ENCODE data around the gene HES7. TPM values are rescaled to one million over a fixed set of nuclear protein-coding genes. Genes with fewer than 3 reads are reported as not detected.
"Not testable (repeated sequence)": the region's sequence is repeated elsewhere in the genome, so short reads cannot be mapped to it uniquely, and the experiment has no call there.

Gene HES7
- total RNA-seq, 1 donor from 2014 or later = 0.13 TPM

- no peak for ATAC-seq (ENCODE audit: poor library complexity)
- intact Hi-C loops (cut with DNase I) = no loop called here
- DNase-seq = no peak
Observed at GRCh38 chr17:8087075-8087951, 36.6 kb downstream of the HES7 start, which contains the start of gene ALOX12B. Gene ALOX12B, minus strand, starts transcription at chr17:8087716. Its CDS starts 274 bp downstream, at chr17:8087442.

- intact Hi-C loops (cut with DNase I) = no loop called here
Observed at GRCh38 chr17:8084250-8084649, 39.7 kb downstream of the HES7 start.

GRCh38 chr17:8082292-8082691 is 41.6 kb downstream of the HES7 start:
- ATAC-seq (ENCODE audit: poor library complexity) (no peak), DNase-seq (peak; percentile 4)
- intact Hi-C loops (cut with DNase I) = no loop called here

More at GRCh38 chr17:8084250-8084649, 39.7 kb downstream of the HES7 start:
- ATAC-seq (ENCODE audit: poor library complexity) (no peak), DNase-seq (peak; percentile 14)

- ATAC-seq (ENCODE audit: poor library complexity) (no peak), DNase-seq (no peak)
- intact Hi-C loops (cut with DNase I) = no loop called here
Observed at GRCh38 chr17:8081876-8082275, 42.0 kb downstream of the HES7 start.

- no peak for ATAC-seq (ENCODE audit: poor library complexity)
- DNase-seq = peak; percentile 37
- intact Hi-C loops (cut with DNase I) = no loop called here
Observed at GRCh38 chr17:8080799-8081219, 43.1 kb downstream of the HES7 start.

- DNase-seq (no peak), ATAC-seq (ENCODE audit: poor library complexity) (peak; percentile 28)
- intact Hi-C loops (cut with DNase I) = no loop called here
Observed at GRCh38 chr17:8080208-8080798, 43.6 kb downstream of the HES7 start.

- peak; percentile 84 for DNase-seq
- intact Hi-C loops (cut with DNase I) = loop anchor here (10.0 kb wide), 1 partner anchor 215 kb away; the partner anchor contains the start of gene SLC25A35
- ATAC-seq (ENCODE audit: poor library complexity) = peak; percentile 96
Observed at GRCh38 chr17:8079291-8080207, 44.4 kb downstream of the HES7 start.

GRCh38 chr17:8077939-8078338 is 46.0 kb downstream of the HES7 start:
- not testable (repeated sequence) for DNase-seq; ATAC-seq (ENCODE audit: poor library complexity)
- intact Hi-C loops (cut with DNase I) = loop anchor here (10.0 kb wide), 1 partner anchor 217 kb away; the partner anchor contains the start of gene SLC25A35

- no peak for ATAC-seq (ENCODE audit: poor library complexity)
- intact Hi-C loops (cut with DNase I) = loop anchor here (10.0 kb wide), 1 partner anchor 218 kb away; the partner anchor contains the start of gene SLC25A35
Observed at GRCh38 chr17:8076502-8077266, 47.2 kb downstream of the HES7 start.

GRCh38 chr17:8075574-8076342 is 48.1 kb downstream of the HES7 start:
- intact Hi-C loops (cut with DNase I) = loop anchor here (10.0 kb wide), 1 partner anchor 219 kb away; the partner anchor contains the start of gene SLC25A35
- no peak for ATAC-seq (ENCODE audit: poor library complexity)
- DNase-seq = peak; percentile 24

More at GRCh38 chr17:8076502-8077266, 47.2 kb downstream of the HES7 start:
- peak; percentile 26 for DNase-seq

GRCh38 chr17:8075081-8075480 is 48.8 kb downstream of the HES7 start:
- DNase-seq (peak; percentile 13), ATAC-seq (ENCODE audit: poor library complexity) (no peak)
- intact Hi-C loops (cut with DNase I) = loop anchor here (10.0 kb wide), 1 partner anchor 220 kb away; the partner anchor contains the start of gene SLC25A35

GRCh38 chr17:8074554-8074953 is 49.4 kb downstream of the HES7 start:
- DNase-seq (peak; percentile 4), ATAC-seq (ENCODE audit: poor library complexity) (no peak)
- intact Hi-C loops (cut with DNase I) = loop anchor here (10.0 kb wide), 1 partner anchor 220 kb away; the partner anchor contains the start of gene SLC25A35

- ATAC-seq (ENCODE audit: poor library complexity) = peak; percentile 71
- intact Hi-C loops (cut with DNase I) = loop anchor here (10.0 kb wide), 1 partner anchor 221 kb away; the partner anchor contains the start of gene SLC25A35
- peak; percentile 80 for DNase-seq
Observed at GRCh38 chr17:8073627-8074484, 50.0 kb downstream of the HES7 start.

GRCh38 chr17:8072729-8073461 is 51.0 kb downstream of the HES7 start:
- intact Hi-C loops (cut with DNase I) = loop anchor here (10.0 kb wide), 1 partner anchor 222 kb away; the partner anchor contains the start of gene SLC25A35
- ATAC-seq (ENCODE audit: poor library complexity) = peak; percentile 20
- peak; percentile 41 for DNase-seq

- no peak for ATAC-seq (ENCODE audit: poor library complexity)
Observed at GRCh38 chr17:8072341-8072728, 51.6 kb downstream of the HES7 start.

More at GRCh38 chr17:8072341-8072728, 51.6 kb downstream of the HES7 start:
- intact Hi-C loops (cut with DNase I) = loop anchor here (10.0 kb wide), 1 partner anchor 222 kb away; the partner anchor contains the start of gene SLC25A35
- DNase-seq = peak; percentile 34
